MCF 10A (cell line): Measurements from ENCODE around the gene KRT77. TPM values are rescaled to one million over a fixed set of nuclear protein-coding genes. Genes with fewer than 3 reads are reported as not detected.

Experiments used
- BruUV-seq: library from RNA; stranded (reverse); fragments of 400-500 nt; replicated peaks from 2 replicates; lab custom pipeline; 2021; lab: Mats Ljungman, UMichigan
- CTCF ChIA-PET: fragments of 300-600 bp; sonication (Branson Sonifier 250); formaldehyde crosslinking; extraction: SDS; loops from one replicate; lab custom pipeline; 2021; ENCODE audit warnings: antibody characterized with exemption, inconsistent platforms; lab: Yijun Ruan, JAX
- POLR2A ChIA-PET: fragments of 300-600, 350-650 bp; sonication (Branson Sonifier 250); formaldehyde crosslinking; extraction: SDS; loops from one replicate; lab custom pipeline; 2020; ENCODE audit warnings: antibody characterized with exemption, inconsistent platforms; lab: Yijun Ruan, JAX
- DNase-seq: peaks from one replicate; pipeline ENCODE4 v3.0.0-alpha.2; 2018; ENCODE audit not compliant: unreplicated experiment
- H3K27ac Mint-ChIP-seq: one replicate; pipeline ENCODE4 v1.8.0; 2022; ENCODE audit warnings: mild to moderate bottlenecking, low read depth, mixed read lengths; ENCODE audit not compliant: unreplicated experiment
- H3K27me3 Mint-ChIP-seq: one replicate; pipeline ENCODE4 v1.8.0; 2022; ENCODE audit warnings: mixed read lengths; ENCODE audit not compliant: insufficient read depth, unreplicated experiment
- H3K36me3 Mint-ChIP-seq: one replicate; pipeline ENCODE4 v1.8.0; 2022; ENCODE audit warnings: mild to moderate bottlenecking, moderate library complexity, mixed read lengths; ENCODE audit not compliant: insufficient read depth, unreplicated experiment
- H3K4me1 Mint-ChIP-seq: one replicate; pipeline ENCODE4 v1.8.0; 2022; ENCODE audit warnings: mixed read lengths; ENCODE audit not compliant: insufficient read depth, unreplicated experiment
- H3K4me3 Mint-ChIP-seq: one replicate; pipeline ENCODE4 v1.8.0; 2022; ENCODE audit warnings: mild to moderate bottlenecking, moderate library complexity, mixed read lengths; ENCODE audit not compliant: unreplicated experiment
- H3K9me3 Mint-ChIP-seq: one replicate; pipeline ENCODE4 v1.8.0; 2022; ENCODE audit warnings: mixed read lengths; ENCODE audit not compliant: unreplicated experiment
- CTCF ChIP-seq: fragments of 200-600 bp; IDR thresholded peaks from one replicate; pipeline ENCODE4 v1.8.0; 2022; ENCODE audit warnings: antibody characterized with exemption, mild to moderate bottlenecking; ENCODE audit not compliant: unreplicated experiment
- intact Hi-C: fragments of 100-400 bp; cut with micrococcal nuclease; formaldehyde crosslinking; loops from 2 replicates; pipeline ENCODE4 v1.14.1; 2022
- total RNA-seq: library from RNA; stranded (reverse); gene quantifications from 2 replicates; pipeline ENCODE4 v1.2.3, GENCODE V29; 2022

The KRT77 gene
- total RNA-seq, 1 experiment from 2014 or later: not detected

- no peaks in the 10 kb centered on the region for H3K9me3 Mint-ChIP-seq
- ChIA-PET POLR2A (no interaction called here), CTCF (interaction anchor here (0.6 kb wide), 2 partner anchors 284 to 610 kb away, joined by 3 read pairs; no protein-coding TSS in a partner anchor)
- no peaks in the 10 kb centered on the region for H3K4me1 Mint-ChIP-seq
- peaks cover 64% of the 10 kb centered on the region for H3K27me3 Mint-ChIP-seq
- no peak for DNase-seq
- no peak for TF ChIP-seq CTCF
- intact Hi-C loops: no loop called here
- no peaks in the 10 kb centered on the region for H3K36me3 Mint-ChIP-seq
- no peak overlapping the region for H3K27ac Mint-ChIP-seq
- no TSS peak for BruUV-seq
- H3K4me3 Mint-ChIP-seq: no peak overlapping the region
Measured at GRCh38 chr12:52694151-52694550, 9.2 kb downstream of the KRT77 start.

- Mint-ChIP-seq H3K36me3 (no peaks in the 10 kb centered on the region), H3K27me3 (peaks cover 61% of the 10 kb centered on the region), H3K4me3 (no peak overlapping the region), H3K9me3 (no peaks in the 10 kb centered on the region), H3K27ac (no peak overlapping the region), H3K4me1 (no peaks in the 10 kb centered on the region)
- POLR2A ChIA-PET: interaction anchor here (0.6 kb wide), 1 partner anchor 176 kb away, joined by 4 read pairs; no protein-coding TSS in a partner anchor
- no TSS peak for BruUV-seq
- no peak for DNase-seq
- intact Hi-C loops: no loop called here
- CTCF ChIA-PET: interaction anchor here (0.7 kb wide), 1 partner anchor 373 kb away, joined by 3 read pairs; no protein-coding TSS in a partner anchor
- no peak for TF ChIP-seq CTCF
Measured at GRCh38 chr12:52693261-52693660, 10.1 kb downstream of the KRT77 start.

GRCh38 chr12:52692254-52692653 lies 11.1 kb downstream of the KRT77 start:
- ChIA-PET CTCF (interaction anchor here (0.6 kb wide), 1 partner anchor 829 kb away, joined by 3 read pairs; no protein-coding TSS in a partner anchor), POLR2A (no interaction called here)
- H3K4me1 Mint-ChIP-seq: peaks cover 8% of the 10 kb centered on the region
- intact Hi-C loops: no loop called here
- H3K36me3 Mint-ChIP-seq: no peaks in the 10 kb centered on the region
- H3K27me3 Mint-ChIP-seq: peaks cover 50% of the 10 kb centered on the region
- no peak overlapping the region for H3K4me3 Mint-ChIP-seq
- H3K9me3 Mint-ChIP-seq: no peaks in the 10 kb centered on the region
- H3K27ac Mint-ChIP-seq: no peak overlapping the region
- no peak for DNase-seq
- BruUV-seq: no TSS peak
- TF ChIP-seq CTCF: no peak

- H3K4me1 Mint-ChIP-seq: peaks cover 8% of the 10 kb centered on the region
- H3K36me3 Mint-ChIP-seq: no peaks in the 10 kb centered on the region
- POLR2A ChIA-PET: no interaction called here
Measured at GRCh38 chr12:52691841-52692150, 11.5 kb downstream of the KRT77 start.

More at GRCh38 chr12:52691841-52692150, 11.5 kb downstream of the KRT77 start:
- intact Hi-C loops: no loop called here
- Mint-ChIP-seq H3K27ac (no peak overlapping the region), H3K27me3 (peaks cover 46% of the 10 kb centered on the region), H3K4me3 (no peak overlapping the region), H3K9me3 (no peaks in the 10 kb centered on the region)
- CTCF ChIA-PET: interaction anchor here (0.6 to 0.7 kb wide), 2 partner anchors 59 to 829 kb away, joined by 3 read pairs; no protein-coding TSS in a partner anchor
- no TSS peak for BruUV-seq
- no peak for DNase-seq
- no peak for TF ChIP-seq CTCF
